ENCODE data around the gene LRFN3. TPM values are rescaled to one million over a fixed set of nuclear protein-coding genes. Genes with fewer than 3 reads are reported as not detected.

LRFN3 gene
- total RNA-seq, 2 experiments from 2014 or later: 2.8 to 6.0 TPM

GRCh38 chr19:35939307-35940077, 3.3 kb downstream of the LRFN3 start:
- H3K79me2 ChIP-seq (ENCODE audit: insufficient read depth, low read depth, low read length): no peaks in the 10 kb centered on the region
- no peaks in the 10 kb centered on the region for H3K4me1 ChIP-seq (ENCODE audit: insufficient read depth, low read length, poor library complexity, severe bottlenecking)
- POLR2A ChIA-PET: no interaction called here
- H4K20me1 ChIP-seq (ENCODE audit: insufficient read depth, low read length): no peaks in the 10 kb centered on the region
- BruUV-seq (replicated peaks): no TSS peak
- intact Hi-C loops (cut with micrococcal nuclease; ENCODE audit: unreplicated experiment): no loop called here
- H3K36me3 ChIP-seq (ENCODE audit: insufficient read depth, low read length): no peaks in the 10 kb centered on the region
- H2AFZ ChIP-seq (ENCODE audit: low read length): no peak overlapping the region
- H3K27ac ChIP-seq (ENCODE audit: low read depth, low read length, poor library complexity, severe bottlenecking): no peak overlapping the region
- H3K9me2 ChIP-seq (ENCODE audit: insufficient read depth, low read length): no peaks in the 10 kb centered on the region
- H3K9me3 ChIP-seq (ENCODE audit: low read length): no peaks in the 10 kb centered on the region
- H3K4me3 ChIP-seq (ENCODE audit: low read depth, low read length, poor library complexity, severe bottlenecking): no peak overlapping the region
- no peak overlapping the region for H3K4me2 ChIP-seq (ENCODE audit: low read length)
- no peak for DNase-seq (ENCODE audit: low spot score)
- TF ChIP-seq CTCF (conservative IDR thresholded peaks at IDR 0.05; ENCODE audit: low read length) (no peak), EZH2phosphoT487 (IDR thresholded peaks at IDR 0.05; ENCODE audit: borderline replicate concordance, low read depth, low read length) (no peak)
- CTCF ChIA-PET (ENCODE audit: unreplicated experiment): no interaction called here

- ChIA-PET CTCF (ENCODE audit: unreplicated experiment) (no interaction called here), POLR2A (no interaction called here)
- DNase-seq (ENCODE audit: low spot score): no peak
- Histone ChIP-seq H3K4me2 (ENCODE audit: low read length) (no peak overlapping the region), H3K4me3 (ENCODE audit: low read depth, low read length, poor library complexity, severe bottlenecking) (no peak overlapping the region), H3K27ac (ENCODE audit: low read depth, low read length, poor library complexity, severe bottlenecking) (no peak overlapping the region), H3K9me3 (ENCODE audit: low read length) (no peaks in the 10 kb centered on the region), H4K20me1 (ENCODE audit: insufficient read depth, low read length) (no peaks in the 10 kb centered on the region), H3K4me1 (ENCODE audit: insufficient read depth, low read length, poor library complexity, severe bottlenecking) (no peaks in the 10 kb centered on the region), H3K79me2 (ENCODE audit: insufficient read depth, low read depth, low read length) (no peaks in the 10 kb centered on the region), H2AFZ (ENCODE audit: low read length) (no peak overlapping the region), H3K9me2 (ENCODE audit: insufficient read depth, low read length) (no peaks in the 10 kb centered on the region), H3K36me3 (ENCODE audit: insufficient read depth, low read length) (no peaks in the 10 kb centered on the region)
- TF ChIP-seq CTCF (conservative IDR thresholded peaks at IDR 0.05; ENCODE audit: low read length) (no peak), EZH2phosphoT487 (IDR thresholded peaks at IDR 0.05; ENCODE audit: borderline replicate concordance, low read depth, low read length) (no peak)
- BruUV-seq (replicated peaks): no TSS peak
- intact Hi-C loops (cut with micrococcal nuclease; ENCODE audit: unreplicated experiment): no loop called here
Measured at GRCh38 chr19:35940078-35940775, 4.1 kb downstream of the LRFN3 start.

- CTCF ChIA-PET (ENCODE audit: unreplicated experiment): no interaction called here
Measured at GRCh38 chr19:35940839-35941238, 4.7 kb downstream of the LRFN3 start.

More at GRCh38 chr19:35940839-35941238, 4.7 kb downstream of the LRFN3 start:
- H3K27ac ChIP-seq (ENCODE audit: low read depth, low read length, poor library complexity, severe bottlenecking): no peak overlapping the region
- H3K9me3 ChIP-seq (ENCODE audit: low read length): no peaks in the 10 kb centered on the region
- no peak overlapping the region for H3K4me3 ChIP-seq (ENCODE audit: low read depth, low read length, poor library complexity, severe bottlenecking)
- H4K20me1 ChIP-seq (ENCODE audit: insufficient read depth, low read length): no peaks in the 10 kb centered on the region
- no peaks in the 10 kb centered on the region for H3K79me2 ChIP-seq (ENCODE audit: insufficient read depth, low read depth, low read length)
- DNase-seq (ENCODE audit: low spot score): no peak
- POLR2A ChIA-PET: interaction anchor here (0.6 kb wide), 1 partner anchor 107 kb away, joined by 3 read pairs; no protein-coding TSS in a partner anchor
- TF ChIP-seq EZH2phosphoT487 (IDR thresholded peaks at IDR 0.05; ENCODE audit: borderline replicate concordance, low read depth, low read length) (no peak), CTCF (conservative IDR thresholded peaks at IDR 0.05; ENCODE audit: low read length) (no peak)
- H3K9me2 ChIP-seq (ENCODE audit: insufficient read depth, low read length): no peaks in the 10 kb centered on the region
- no peaks in the 10 kb centered on the region for H3K36me3 ChIP-seq (ENCODE audit: insufficient read depth, low read length)
- H3K4me1 ChIP-seq (ENCODE audit: insufficient read depth, low read length, poor library complexity, severe bottlenecking): no peaks in the 10 kb centered on the region
- no peak overlapping the region for H3K4me2 ChIP-seq (ENCODE audit: low read length)
- H2AFZ ChIP-seq (ENCODE audit: low read length): no peak overlapping the region
- no TSS peak for BruUV-seq (replicated peaks)
- intact Hi-C loops (cut with micrococcal nuclease; ENCODE audit: unreplicated experiment): no loop called here

Measured in OCI-LY7 (cell line).